Measurements from ENCODE around the gene VOPP1. TPM values are rescaled to one million over a fixed set of nuclear protein-coding genes. Genes with fewer than 3 reads are reported as not detected.

VOPP1 gene
- total and polyA plus RNA-seq, 2 of the 13 experiments (the other 11 are each of a cell fraction or from before 2014, with no cell fraction given): 21.8 to 55.3 TPM

GRCh38 chr7:55569269-55569663 lies 3.0 kb downstream of the VOPP1 start:
- no TSS peak for BruUV-seq (replicated peaks)
- no peak for FAIRE-seq
- DNase-seq (ENCODE audit: low spot score): no peak
- H2AFZ ChIP-seq (ENCODE audit: low read length): no peak overlapping the region
- 80% methylated on average over 7 of the region's 7 CpGs for WGBS (ENCODE audit: low lambda C conversion rate)
- TF ChIP-seq ZNF280B (CRISPR knock-in tag; IDR thresholded peaks at IDR 0.05; ENCODE audit: borderline replicate concordance) (no peak), JDP2 (CRISPR knock-in tag; IDR thresholded peaks at IDR 0.05; ENCODE audit: borderline replicate concordance) (no peak), ZNF207 (IDR thresholded peaks at IDR 0.05; ENCODE audit: borderline replicate concordance) (no peak), CHD4 (IDR thresholded peaks at IDR 0.05; ENCODE audit: borderline replicate concordance, low read length) (no peak), ZBTB44 (CRISPR knock-in tag; IDR thresholded peaks at IDR 0.05) (no peak), ZNF792 (CRISPR knock-in tag; IDR thresholded peaks at IDR 0.05) (no peak), HDAC2 (CRISPR knock-in tag; IDR thresholded peaks at IDR 0.05) (no peak), PRDM4 (CRISPR knock-in tag; IDR thresholded peaks at IDR 0.05; ENCODE audit: borderline replicate concordance) (no peak), ZBTB8A (CRISPR knock-in tag; IDR thresholded peaks at IDR 0.05; ENCODE audit: borderline replicate concordance, low read depth) (no peak), HNRNPLL (IDR thresholded peaks at IDR 0.05; ENCODE audit: low read depth, low read length, poor library complexity, severe bottlenecking) (no peak), SMARCE1 (IDR thresholded peaks at IDR 0.05; ENCODE audit: borderline replicate concordance) (no peak), ZNF160 (CRISPR knock-in tag; IDR thresholded peaks at IDR 0.05) (no peak), ZBTB43 (CRISPR knock-in tag; conservative IDR thresholded peaks at IDR 0.05) (no peak), SOX13 (IDR thresholded peaks at IDR 0.05) (no peak), SOX13 (CRISPR knock-in tag; conservative IDR thresholded peaks at IDR 0.05 in 1 of 2, IDR thresholded peaks at IDR 0.05 in 1 of 2) (no peak)
- in situ Hi-C loops (cut with HindIII; ENCODE audit: extremely low pct_ligation_motif_present, low pct_unique_long_range_greater_than_20kb): no loop called here
- H3K4me1 ChIP-seq (ENCODE audit: insufficient read depth, low read length): peaks cover 63% of the 10 kb centered on the region
- ChIA-PET POLR2A (no interaction called here), CTCF (ENCODE audit: low intra/inter-chr PET ratio, low total read pairs) (no interaction called here)
- no peaks in the 10 kb centered on the region for H3K9me3 ChIP-seq (ENCODE audit: low read length)
- intact Hi-C loops (cut with micrococcal nuclease; ENCODE audit: unreplicated experiment): no loop called here
- no peak overlapping the region for H3K4me3 ChIP-seq (replicated peaks in 1 of 3; ENCODE audit: insufficient read depth in 1 of 3, low read depth in 2 of 3, low read length in 3 of 3)
- no peak overlapping the region for H3K4me2 ChIP-seq (ENCODE audit: low read depth, low read length)
- no peaks in the 10 kb centered on the region; a peak in 1 of 5 replicates for H3K27me3 ChIP-seq (ENCODE audit: control insufficient read depth in 1 of 2, insufficient read depth in 2 of 2, low read length in 2 of 2)
- no peaks in the 10 kb centered on the region for H3K36me3 ChIP-seq (replicated peaks in 1 of 2; ENCODE audit: control insufficient read depth in 1 of 2, insufficient read depth in 2 of 2, low read length in 2 of 2)
- peaks cover 69% of the 10 kb centered on the region for H3K79me2 ChIP-seq (ENCODE audit: insufficient read depth, low read length)
- no peak for ATAC-seq
- H4K20me1 ChIP-seq (ENCODE audit: insufficient read depth, low read length): peaks cover 6% of the 10 kb centered on the region; the same call in 1 of the 2 replicates
- H3K9ac ChIP-seq (ENCODE audit: insufficient read depth, low read depth, low read length): no peak overlapping the region
- H3K27ac ChIP-seq (ENCODE audit: extremely low read length, insufficient read depth, low read length): no peak overlapping the region

All from HepG2 (cell line).